OCI-LY7 (cell line): ENCODE measurements around the gene SNAPC2.

Experiments used
- CTCF ChIP-seq: fragments of 200-600 bp; sonication (generic); conservative IDR thresholded peaks from 2 replicates; pipeline ENCODE4 v1.5.1; 2014; ENCODE audit warnings: mild to moderate bottlenecking, antibody characterized with exemption, low read length, moderate library complexity, mixed read lengths
- EZH2phosphoT487 ChIP-seq: fragments of 200-600 bp; sonication (generic); IDR thresholded peaks from 2 replicates; pipeline ENCODE4 v1.6.1; 2018; ENCODE audit warnings: low read depth, borderline replicate concordance, mild to moderate bottlenecking, mixed run types, antibody characterized with exemption, low read length, moderate library complexity, mixed read lengths

- TF ChIP-seq CTCF (no peak), EZH2phosphoT487 (no peak)
These were observed 46.0 kb downstream of the SNAPC2 start for GRCh38 chr19:7965921-7966665.
